ENCODE data around the gene HDLBP.

Gene HDLBP

GRCh38 chr2:241195506-241196130 is 119.9 kb downstream of the HDLBP start:
- Mint-ChIP-seq H3K27ac (no peak overlapping the region), H3K4me3 (no peak overlapping the region), H3K36me3 (ENCODE audit: low read depth) (no peaks in the 10 kb centered on the region), H3K9me3 (no peaks in the 10 kb centered on the region), H3K27me3 (ENCODE audit: low read depth, poor library complexity) (no peaks in the 10 kb centered on the region), H3K4me1 (peaks cover 18% of the 10 kb centered on the region)
- DNase-seq: no peak
- no peak for TF ChIP-seq CTCF (IDR thresholded peaks at IDR 0.05)

- no peak overlapping the region for H3K27ac Mint-ChIP-seq
- H3K27me3 Mint-ChIP-seq (ENCODE audit: low read depth, poor library complexity): no peaks in the 10 kb centered on the region
- H3K4me1 Mint-ChIP-seq: peaks cover 18% of the 10 kb centered on the region
These were observed 120.7 kb downstream of the HDLBP start for GRCh38 chr2:241194811-241195210.

GRCh38 chr2:241193271-241193670 is 122.2 kb downstream of the HDLBP start:
- H3K36me3 Mint-ChIP-seq (ENCODE audit: low read depth): no peaks in the 10 kb centered on the region
- no peaks in the 10 kb centered on the region for H3K9me3 Mint-ChIP-seq
- no peak for TF ChIP-seq CTCF (IDR thresholded peaks at IDR 0.05)

More at GRCh38 chr2:241194811-241195210, 120.7 kb downstream of the HDLBP start:
- TF ChIP-seq CTCF (IDR thresholded peaks at IDR 0.05): no peak
- H3K4me3 Mint-ChIP-seq: no peak overlapping the region
- H3K36me3 Mint-ChIP-seq (ENCODE audit: low read depth): no peaks in the 10 kb centered on the region
- no peak for DNase-seq
- no peaks in the 10 kb centered on the region for H3K9me3 Mint-ChIP-seq

GRCh38 chr2:241191081-241191480 is 124.4 kb downstream of the HDLBP start:
- no peak for DNase-seq
- H3K9me3 Mint-ChIP-seq: no peaks in the 10 kb centered on the region
- no peak overlapping the region for H3K4me3 Mint-ChIP-seq
- H3K36me3 Mint-ChIP-seq (ENCODE audit: low read depth): no peaks in the 10 kb centered on the region
- no peaks in the 10 kb centered on the region for H3K27me3 Mint-ChIP-seq (ENCODE audit: low read depth, poor library complexity)
- no peak overlapping the region for H3K27ac Mint-ChIP-seq
- peaks cover 23% of the 10 kb centered on the region for H3K4me1 Mint-ChIP-seq
- TF ChIP-seq CTCF (IDR thresholded peaks at IDR 0.05): no peak

More at GRCh38 chr2:241193271-241193670, 122.2 kb downstream of the HDLBP start:
- no peak overlapping the region for H3K27ac Mint-ChIP-seq
- H3K27me3 Mint-ChIP-seq (ENCODE audit: low read depth, poor library complexity): no peaks in the 10 kb centered on the region
- H3K4me3 Mint-ChIP-seq: no peak overlapping the region
- peaks cover 11% of the 10 kb centered on the region for H3K4me1 Mint-ChIP-seq
- DNase-seq: no peak

GRCh38 chr2:241190291-241190981 is 125.0 kb downstream of the HDLBP start:
- H3K27ac Mint-ChIP-seq: no peak overlapping the region
- DNase-seq: no peak
- peaks cover 29% of the 10 kb centered on the region for H3K4me1 Mint-ChIP-seq
- TF ChIP-seq CTCF (IDR thresholded peaks at IDR 0.05): no peak
- no peaks in the 10 kb centered on the region for H3K36me3 Mint-ChIP-seq (ENCODE audit: low read depth)
- no peaks in the 10 kb centered on the region for H3K27me3 Mint-ChIP-seq (ENCODE audit: low read depth, poor library complexity)
- no peaks in the 10 kb centered on the region for H3K9me3 Mint-ChIP-seq
- no peak overlapping the region for H3K4me3 Mint-ChIP-seq

- Mint-ChIP-seq H3K9me3 (no peaks in the 10 kb centered on the region), H3K27ac (no peak overlapping the region), H3K4me1 (peaks cover 29% of the 10 kb centered on the region), H3K27me3 (ENCODE audit: low read depth, poor library complexity) (no peaks in the 10 kb centered on the region), H3K36me3 (ENCODE audit: low read depth) (no peaks in the 10 kb centered on the region), H3K4me3 (no peak overlapping the region)
- DNase-seq: no peak
- no peak for TF ChIP-seq CTCF (IDR thresholded peaks at IDR 0.05)
These were observed 125.6 kb downstream of the HDLBP start for GRCh38 chr2:241189856-241190201.

Measured in nephron progenitor cell (in vitro differentiated cells).